ENCODE data around the gene DOCK4.

Gene DOCK4

GRCh38 chr7:111785076-111785475 lies 421.1 kb downstream of the DOCK4 start:
- DNase-seq: no peak

DNA sequence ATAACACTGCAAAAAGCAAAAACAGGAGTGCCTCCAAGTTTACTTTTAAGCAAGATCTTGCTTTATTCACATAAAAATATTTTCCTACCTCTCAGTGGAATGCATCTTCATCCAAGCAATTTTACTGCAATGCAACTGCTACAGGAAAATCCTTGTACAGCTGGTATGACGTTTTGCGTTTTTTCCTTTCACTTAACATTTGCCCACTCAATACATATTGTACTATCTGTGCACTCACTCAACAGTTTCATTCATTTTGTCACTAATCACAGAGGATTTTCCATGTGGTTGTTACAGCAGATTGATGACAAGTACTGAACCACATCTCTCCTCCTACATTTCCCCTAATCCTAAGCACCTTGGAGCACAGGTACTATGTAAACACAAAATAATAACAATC lies 421.9 kb downstream of the DOCK4 start:
- DNase-seq: no peak

DNA sequence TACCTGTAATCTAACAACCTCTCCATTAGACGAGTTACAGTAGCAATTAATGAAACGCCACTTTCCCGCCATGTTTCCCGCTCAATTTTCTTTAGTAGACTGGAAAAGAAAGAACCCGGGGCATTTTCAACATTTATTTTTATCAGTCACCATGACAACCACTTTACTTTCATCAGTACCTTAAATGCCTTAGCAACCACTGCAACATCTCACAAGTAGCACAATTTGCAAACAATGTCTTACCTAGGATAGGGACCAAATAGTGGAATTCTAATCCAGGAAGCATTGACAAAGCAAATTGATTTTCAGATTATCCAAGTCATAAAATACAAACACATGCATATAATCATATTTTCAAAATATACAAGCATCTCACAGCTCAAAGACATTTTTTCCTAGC lies 422.3 kb downstream of the DOCK4 start:
- no peak for DNase-seq

DNA sequence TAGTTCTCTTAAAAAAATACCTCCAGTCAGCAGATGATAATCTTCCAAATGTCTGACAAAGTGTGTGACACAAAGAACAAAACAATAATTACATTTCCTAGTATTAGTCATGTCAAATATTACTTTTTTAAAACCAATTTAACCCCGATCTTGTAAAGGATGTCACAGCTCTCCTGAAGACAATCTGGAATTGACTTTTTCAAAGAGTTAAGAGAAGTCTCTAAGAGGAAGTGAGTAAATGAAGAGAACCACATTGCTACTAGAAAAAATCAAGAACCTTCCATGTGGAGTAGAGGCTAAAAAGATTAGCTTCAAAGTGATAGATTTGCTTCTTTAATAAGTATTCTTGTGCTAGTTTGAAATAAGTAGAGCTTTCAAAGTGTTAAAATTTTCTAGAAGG lies 425.7 kb downstream of the DOCK4 start:
- DNase-seq: no peak

GRCh38 chr7:111775206-111775605 lies 431.0 kb downstream of the DOCK4 start:
- DNase-seq: no peak

DNA sequence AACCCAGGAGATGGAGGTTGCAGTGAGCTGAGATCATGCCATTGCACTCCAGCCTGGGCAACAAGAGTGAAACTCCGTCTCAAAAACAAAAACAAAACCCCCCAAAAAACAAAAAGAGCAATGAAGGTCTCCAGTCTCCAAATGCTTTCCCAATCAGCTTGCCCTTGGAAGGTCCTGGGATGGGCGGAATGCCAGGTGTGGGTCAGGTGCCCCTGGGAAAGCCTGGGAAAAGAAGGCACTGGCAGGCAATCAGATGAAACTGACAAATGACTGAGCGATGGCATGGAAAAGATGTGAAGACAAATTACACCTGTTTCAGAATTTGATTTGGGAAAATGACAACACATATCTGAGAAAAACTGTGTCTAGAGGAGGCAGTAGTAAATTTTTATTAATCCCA lies 433.5 kb downstream of the DOCK4 start:
- DNase-seq: no peak

- DNase-seq: no peak
Observed at GRCh38 chr7:111771638-111772037, 434.6 kb downstream of the DOCK4 start.

GRCh38 chr7:111770116-111770515 lies 436.1 kb downstream of the DOCK4 start:
- DNase-seq: no peak

DNA sequence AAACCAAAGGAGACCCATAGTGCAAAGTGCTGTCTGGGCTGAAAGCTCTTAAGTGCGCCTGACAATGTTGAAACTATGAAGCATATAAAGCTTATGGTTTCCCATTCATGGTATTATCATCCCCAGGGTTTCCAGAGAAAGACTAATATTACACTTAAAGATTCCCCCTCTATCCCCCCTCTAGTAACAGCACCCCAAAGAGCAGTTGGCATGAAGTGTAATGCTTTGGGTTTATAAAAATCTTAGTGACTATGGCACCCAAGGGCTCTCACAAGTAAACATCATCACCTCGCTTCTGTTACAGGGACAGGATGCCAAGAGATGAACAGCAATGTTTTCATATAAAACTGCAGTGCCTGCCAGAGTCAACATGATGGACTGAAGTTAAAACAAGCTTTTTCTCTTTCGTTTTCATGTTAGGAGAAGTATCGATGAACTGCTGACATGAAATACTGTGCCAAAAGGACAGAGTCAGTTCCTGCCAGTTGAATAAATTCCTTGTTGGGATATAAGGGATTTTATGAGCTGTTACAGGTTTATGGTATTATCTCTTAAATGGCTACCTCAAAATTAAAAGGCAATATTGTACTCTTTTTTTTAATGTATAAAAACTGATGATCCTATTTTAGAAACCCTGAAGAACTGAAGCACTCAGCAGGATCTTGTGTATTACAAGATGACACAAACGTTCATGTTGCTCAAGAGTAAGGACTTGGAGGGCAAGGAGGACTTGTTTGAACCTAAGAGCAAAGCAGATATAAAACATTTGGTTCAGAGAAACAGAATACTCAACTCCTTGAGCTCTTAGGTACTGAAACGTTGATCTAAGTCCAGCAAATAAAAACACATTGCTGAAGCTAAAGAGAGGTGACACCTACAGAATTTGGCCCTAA lies 440.2 kb downstream of the DOCK4 start:
- no peak for DNase-seq

DNA sequence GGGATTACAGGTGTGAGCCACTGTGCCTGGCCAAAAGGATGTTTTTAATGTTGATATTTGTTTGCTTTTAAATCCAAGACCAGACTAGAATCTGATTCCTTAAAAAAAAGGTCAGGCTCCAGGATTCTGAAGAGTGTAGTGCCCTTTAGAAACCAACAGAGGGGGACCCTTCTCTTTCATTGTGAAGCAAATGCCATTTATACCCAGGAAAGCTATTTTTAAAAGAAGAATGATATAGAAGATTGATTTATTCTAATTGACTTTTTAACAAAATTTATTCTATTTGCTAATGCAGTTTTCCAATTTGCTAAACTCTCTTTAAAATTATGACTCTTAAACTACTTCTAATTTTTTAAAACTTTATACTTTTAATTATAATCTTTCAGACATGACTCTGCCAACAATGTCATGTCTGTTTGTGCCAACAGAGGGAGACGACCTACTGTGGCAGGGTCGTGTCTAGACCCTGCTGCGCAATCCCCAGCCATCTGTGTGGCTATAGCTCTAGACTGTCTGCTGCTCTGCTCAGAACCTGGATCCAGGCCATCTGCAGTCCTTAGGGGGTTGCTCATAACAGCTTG lies 442.9 kb downstream of the DOCK4 start:
- DNase-seq: peak; percentile 29 to 49

DNA sequence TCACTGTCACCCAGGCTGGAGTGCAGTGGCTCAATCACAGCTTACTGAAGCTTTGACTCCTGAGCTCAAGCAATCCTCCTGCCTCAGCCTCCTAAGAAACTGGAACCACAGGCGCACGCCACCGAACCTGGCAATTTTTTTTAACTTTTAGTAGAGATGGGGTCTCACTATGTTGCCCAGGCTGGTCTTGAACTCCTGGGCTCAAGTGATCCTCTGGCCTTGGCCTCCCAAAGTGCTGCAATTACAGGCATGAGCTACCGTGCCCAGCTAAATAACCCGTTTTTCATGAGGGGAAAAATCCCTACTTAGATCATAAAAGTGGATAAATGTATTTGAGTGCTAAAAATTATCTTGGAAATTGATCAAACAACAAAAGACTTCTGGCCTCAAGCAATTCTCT lies 443.4 kb downstream of the DOCK4 start:
- no peak for DNase-seq

DNA sequence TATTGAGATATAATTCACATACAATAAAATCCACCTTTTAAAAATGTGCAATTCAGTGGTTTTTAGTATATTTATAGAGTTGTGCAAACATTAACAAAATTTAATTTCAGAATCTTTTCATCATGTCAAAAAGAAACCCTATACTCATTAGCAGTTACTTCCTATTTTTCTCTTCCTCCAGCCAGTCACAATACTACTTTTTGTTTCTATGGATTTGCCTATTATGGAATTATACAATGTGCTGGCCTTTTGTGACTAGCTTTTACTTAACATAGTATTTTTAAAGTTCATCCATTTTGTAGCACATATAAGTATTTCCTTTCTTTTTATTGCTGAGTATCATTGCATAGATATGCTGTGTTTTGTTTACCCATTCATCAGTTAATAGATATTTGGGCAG lies 444.0 kb downstream of the DOCK4 start:
- no peak for DNase-seq

DNA sequence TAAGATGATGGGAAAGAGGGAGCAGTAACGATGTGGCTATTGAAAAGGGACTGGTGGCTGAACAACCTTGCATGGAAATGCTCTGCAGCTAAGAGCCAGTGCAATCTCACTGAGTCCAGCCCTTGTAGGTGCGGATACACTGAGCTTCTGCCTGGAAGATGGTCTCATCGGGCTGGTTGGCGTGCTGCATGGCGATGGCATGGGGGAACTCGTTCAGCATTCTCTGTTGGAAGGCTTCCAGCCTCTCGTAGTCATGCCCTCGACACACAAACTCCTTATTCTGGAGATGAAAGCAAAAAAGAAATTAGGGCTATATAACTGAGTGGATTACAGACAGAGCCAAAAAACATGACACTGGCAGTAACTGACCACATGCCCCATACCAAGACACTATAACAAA lies 446.2 kb downstream of the DOCK4 start:
- no peak for DNase-seq

- no peak for DNase-seq
Observed at GRCh38 chr7:111758332-111758731, 447.9 kb downstream of the DOCK4 start.

GRCh38 chr7:111756687-111757178 lies 449.5 kb downstream of the DOCK4 start:
- DNase-seq: no peak

DNA sequence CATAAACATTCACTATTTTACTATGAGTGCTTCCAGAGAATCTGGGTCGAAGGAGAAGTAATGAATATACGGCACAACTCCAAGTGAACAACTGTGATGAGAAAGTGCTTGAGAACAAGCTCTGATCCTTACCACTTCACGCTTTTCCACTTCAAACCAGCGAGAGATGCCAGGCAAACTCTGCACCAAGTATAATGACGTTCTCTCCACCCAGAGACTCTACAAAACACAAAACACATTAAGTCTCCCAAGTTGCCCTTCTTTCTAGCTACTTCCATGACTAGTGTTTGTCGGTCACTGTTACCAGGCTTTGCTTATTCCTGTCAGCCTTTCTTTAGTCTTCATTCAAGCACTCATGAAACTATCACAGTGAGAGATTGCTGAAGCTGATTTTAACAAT lies 450.8 kb downstream of the DOCK4 start:
- DNase-seq: no peak

GRCh38 chr7:111753968-111754367 lies 452.2 kb downstream of the DOCK4 start:
- no peak for DNase-seq

GRCh38 chr7:111752022-111752582 lies 454.1 kb downstream of the DOCK4 start:
- DNase-seq: peak; percentile 51 to 55

DNA sequence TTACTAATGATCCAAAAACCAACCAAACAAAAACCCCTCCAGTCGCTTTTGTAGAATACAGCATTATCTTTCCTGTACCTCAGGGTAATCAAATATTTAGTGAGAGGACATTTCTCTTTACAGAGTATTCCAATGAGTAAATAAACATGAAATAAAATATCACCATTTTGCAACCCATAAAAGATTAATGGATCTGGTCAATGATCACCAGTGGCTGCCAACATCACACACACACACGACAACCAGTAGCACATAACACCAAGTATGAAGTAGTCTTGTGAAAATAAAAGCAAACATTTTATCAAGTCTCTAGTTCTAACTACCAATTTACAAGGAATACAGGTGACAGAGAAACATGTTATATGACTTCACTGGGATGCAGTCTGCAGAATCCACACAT lies 455.3 kb downstream of the DOCK4 start:
- DNase-seq: no peak

DNA sequence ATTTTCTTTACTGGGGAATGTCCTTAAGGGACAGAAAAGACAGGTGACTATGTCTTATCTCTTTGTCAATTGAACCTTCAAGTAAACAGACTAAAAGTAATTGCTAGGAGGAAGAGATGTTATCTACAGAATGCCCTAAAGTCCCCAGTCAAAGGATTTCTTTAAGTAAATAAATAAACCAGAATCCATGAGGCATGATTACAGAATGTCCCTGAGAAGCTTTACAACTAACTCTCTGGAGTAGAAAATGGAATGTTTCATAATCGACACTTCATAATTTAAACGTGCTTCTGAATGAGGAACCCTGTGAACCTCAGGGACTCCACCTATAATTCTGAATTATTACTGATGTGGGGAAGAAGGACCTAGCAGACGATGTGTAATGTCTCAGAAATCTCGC lies 456.0 kb downstream of the DOCK4 start:
- DNase-seq: no peak

GRCh38 chr7:111749625-111750024 lies 456.6 kb downstream of the DOCK4 start:
- DNase-seq: no peak

DNA sequence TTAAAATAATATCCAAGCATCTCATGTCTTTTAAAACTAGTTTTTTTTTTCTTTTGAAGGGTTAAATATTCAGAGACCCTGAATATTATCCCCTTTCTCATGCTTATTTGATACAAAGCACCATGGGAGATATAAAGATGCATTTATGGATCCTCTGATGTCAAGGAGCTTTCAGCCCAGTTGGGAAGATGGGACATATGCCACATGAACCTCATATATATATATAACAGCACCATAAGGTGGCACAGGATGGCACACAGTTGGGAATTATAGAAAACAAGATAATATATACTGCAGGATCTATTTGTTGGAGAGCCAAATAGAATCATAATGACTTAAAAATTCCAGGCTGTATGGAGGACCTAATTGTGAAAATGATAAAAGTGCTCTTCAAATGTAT lies 458.5 kb downstream of the DOCK4 start:
- no peak for DNase-seq

DNA sequence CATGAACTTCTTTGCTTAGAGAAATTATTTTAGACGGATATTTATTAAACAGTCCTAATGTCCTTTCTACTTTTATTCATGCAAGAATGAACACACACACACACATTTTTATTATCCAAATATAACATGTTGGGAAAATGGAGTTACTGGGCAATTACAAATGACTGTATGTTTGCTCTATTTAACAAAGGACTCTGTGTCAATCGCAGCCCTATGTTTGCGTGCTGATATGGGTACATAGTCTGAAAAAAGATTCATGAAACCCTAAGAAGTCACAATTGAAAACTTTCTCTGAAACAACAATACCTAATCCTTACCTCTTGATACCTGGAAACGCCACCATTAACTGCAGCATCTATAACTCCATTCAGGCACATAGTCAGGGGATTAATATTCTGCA lies 459.2 kb downstream of the DOCK4 start:
- no peak for DNase-seq

DNA sequence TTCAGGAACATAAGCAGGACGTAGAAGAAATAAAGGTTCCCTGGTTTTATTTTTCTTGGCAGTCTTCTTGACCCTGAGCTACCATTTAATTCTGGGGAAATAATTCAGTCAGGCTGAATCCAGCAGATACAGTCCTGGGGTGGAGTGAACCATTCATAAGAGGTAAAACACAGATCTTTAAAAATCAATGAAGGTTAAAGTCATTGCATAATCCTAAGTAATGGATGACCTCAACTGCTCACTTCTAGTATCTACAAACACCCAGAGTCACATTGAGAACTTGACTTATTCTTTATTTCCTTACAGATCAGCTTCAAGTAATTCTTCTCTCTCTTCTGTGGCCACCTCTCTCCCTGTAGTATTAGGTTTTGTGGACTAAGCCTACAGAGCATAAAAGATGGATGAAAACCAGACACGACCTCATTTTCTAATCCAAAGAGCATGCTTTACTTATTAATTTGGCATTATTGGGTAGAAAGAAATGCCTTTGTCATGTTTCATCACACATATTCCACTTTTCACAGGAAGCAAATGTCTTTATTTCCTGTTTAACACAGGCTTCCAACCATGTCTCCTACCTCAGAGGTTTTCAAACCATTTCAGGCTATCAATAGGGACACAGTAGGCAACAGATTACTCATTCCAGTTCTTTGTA lies 461.6 kb downstream of the DOCK4 start:
- DNase-seq: no peak

Data from SHP77 (cell line).